PFSK-1 (cell line): ENCODE data around the gene USP19.

Source experiments
- FOXP2 ChIP-seq: optimal IDR thresholded peaks from 2 replicates; pipeline ENCODE3; 2011; ENCODE audit warnings: borderline replicate concordance, control low read depth, inconsistent platforms; ENCODE audit not compliant: insufficient read depth; ENCODE audit errors: extremely low read length, extremely low read depth
- POLR2AphosphoS5 ChIP-seq: IDR thresholded peaks from 2 replicates; pipeline ENCODE4 v1.6.1; 2012; ENCODE audit warnings: low read depth, mild to moderate bottlenecking, control low read depth, low read length, moderate library complexity
- REST ChIP-seq, 2 experiments: IDR thresholded peaks; 2 replicates each; pipeline versions ENCODE4 v1.6.1 to v1.8.0; 2011 to 2012; ENCODE audit warnings: low read depth in 2 of 2, low read length in 2 of 2, control low read depth in 1 of 2, inconsistent platforms in 1 of 2, mild to moderate bottlenecking in 1 of 2, moderate library complexity in 1 of 2; ENCODE audit not compliant: insufficient read depth in 1 of 2
- SIN3A ChIP-seq: IDR thresholded peaks from 2 replicates; pipeline ENCODE4 v1.6.1; 2012; ENCODE audit warnings: mild to moderate bottlenecking, low read length, moderate library complexity, borderline replicate concordance; ENCODE audit not compliant: insufficient read depth
- TAF1 ChIP-seq: IDR thresholded peaks from 2 replicates; pipeline ENCODE4 v1.6.1; 2012; ENCODE audit warnings: low read length, control low read depth, borderline replicate concordance; ENCODE audit not compliant: insufficient read depth

- TF ChIP-seq POLR2AphosphoS5 (no peak), REST (IDR thresholded peaks at IDR 0.05; ENCODE audit: insufficient read depth in 1 of 2, low read depth in 2 of 2, low read length in 2 of 2) (no peak), TAF1 (no peak), SIN3A (no peak), FOXP2 (no peak)
Observed at GRCh38 chr3:49158792-49159191, 38.2 kb upstream of the USP19 start.
